HCT116 (cell line): ENCODE measurements around the gene TTC33. TPM values are rescaled to one million over a fixed set of nuclear protein-coding genes. Genes with fewer than 3 reads are reported as not detected.
"Not testable (repeated sequence)": the region's sequence is repeated elsewhere in the genome, so short reads cannot be mapped to it uniquely, and the experiment has no call there.

Source experiments
- ATAC-seq: fragments of 200-7000 bp; cut with Tn5 transposase; 2 replicates; pipeline ENCODE4 v1.9.1; 2020; ENCODE audit warnings: mild to moderate bottlenecking, moderate library complexity
- BruUV-seq: library from RNA; stranded (reverse); fragments of 400-500 nt; replicated peaks from 2 replicates; lab custom pipeline; 2021; lab: Mats Ljungman, UMichigan
- CTCF ChIA-PET: fragments of 300-600 bp; sonication (Branson Sonifier 250); formaldehyde crosslinking; loops from one replicate; lab custom pipeline; 2021; ENCODE audit warnings: antibody characterized with exemption; lab: Charles Lee
- POLR2A ChIA-PET: fragments of 300-600, 350-600 bp; sonication (Branson Sonifier 250); formaldehyde crosslinking; loops from one replicate; lab custom pipeline; 2021; ENCODE audit warnings: antibody characterized with exemption; lab: Charles Lee
- RAD21 ChIA-PET, 2 experiments: fragments of 300-600 bp; sonication (Branson Sonifier 250); formaldehyde crosslinking; loops; one replicate each; lab custom pipeline; 2023; ENCODE audit warnings: low total read pairs in 2 of 2; ENCODE audit not compliant: uncharacterized antibody in 2 of 2, unreplicated experiment in 2 of 2, low non-redundant PET in 1 of 2; lab: Charles Lee
- DNase-seq: peaks from one replicate; pipeline ENCODE4 v3.0.0-alpha.2; 2010; ENCODE audit warnings: low read depth, low spot score
- H2AFZ ChIP-seq: fragments of 200-600 bp; shearing (Covaris generic), sonication (generic); 2 replicates; pipeline ENCODE4 v1.6.1; 2017; ENCODE audit warnings: low read depth, mixed run types, mixed read lengths, antibody characterized with exemption, low read length; ENCODE audit not compliant: poor library complexity, severe bottlenecking
- H3K27ac ChIP-seq: 2 replicates; pipeline ENCODE4 v1.5.1; 2012; ENCODE audit warnings: low read depth, low read length
- H3K27me3 ChIP-seq: fragments of 200-600 bp; sonication (generic); 2 replicates; pipeline ENCODE4 v1.6.1; 2016; ENCODE audit warnings: mixed run types, low read length, mixed read lengths; ENCODE audit not compliant: insufficient read depth
- H3K36me3 ChIP-seq, 2 experiments: fragments of 200-500 bp in 1 of 2; fragments of 200-600 bp in 1 of 2; sonication (Bioruptor generic) in 1 of 2; sonication (generic) in 1 of 2; 2 replicates each; pipeline versions ENCODE4 v1.5.1 to v1.6.1; 2014 to 2016; ENCODE audit warnings: low read length in 2 of 2, inconsistent platforms in 1 of 2, mixed read lengths in 1 of 2, mixed run types in 1 of 2; ENCODE audit not compliant: insufficient read depth in 2 of 2, control insufficient read depth in 1 of 2
- H3K4me1 ChIP-seq, 2 experiments: fragments of 200-600 bp in 1 of 2; sonication (generic) in 1 of 2; 2 replicates each; pipeline versions ENCODE4 v1.5.1 to v1.6.1; 2012 to 2017; ENCODE audit warnings: low read length in 2 of 2, inconsistent platforms in 1 of 2, mild to moderate bottlenecking in 1 of 2, mixed read lengths in 1 of 2, mixed run types in 1 of 2, moderate library complexity in 1 of 2; ENCODE audit not compliant: insufficient read depth in 2 of 2, control insufficient read depth in 1 of 2
- H3K4me2 ChIP-seq: fragments of 200-600 bp; sonication (generic); 2 replicates; pipeline ENCODE4 v1.6.1; 2017; ENCODE audit warnings: mixed run types, low read length, mixed read lengths
- H3K4me3 ChIP-seq, 2 experiments: fragments of 200-600 bp in 1 of 2; sonication (generic) in 1 of 2; replicated peaks in 1 of 2; 2 replicates each; pipeline ENCODE4 v1.5.1; 2011 to 2016; ENCODE audit warnings: low read length in 2 of 2, control low read depth in 1 of 2, low read depth in 1 of 2, mild to moderate bottlenecking in 1 of 2, mixed read lengths in 1 of 2, mixed run types in 1 of 2
- H3K79me2 ChIP-seq: fragments of 200-600 bp; sonication (generic); 2 replicates; pipeline ENCODE4 v1.6.1; 2017; ENCODE audit warnings: mild to moderate bottlenecking, mixed run types, low read length, moderate library complexity, mixed read lengths; ENCODE audit not compliant: insufficient read depth
- H3K9ac ChIP-seq: fragments of 200-600 bp; sonication (generic); 2 replicates; pipeline ENCODE4 v1.6.1; 2016; ENCODE audit warnings: low read length, mixed read lengths
- H3K9me2 ChIP-seq: fragments of 200-600 bp; sonication (generic), shearing (Covaris generic); 2 replicates; pipeline ENCODE4 v1.6.1; 2017; ENCODE audit warnings: mixed run types, mild to moderate bottlenecking, moderate library complexity; ENCODE audit not compliant: insufficient read depth
- H3K9me3 ChIP-seq, 2 experiments: fragments of 200-500 bp in 1 of 2; fragments of 200-600 bp in 1 of 2; sonication (Bioruptor generic) in 1 of 2; sonication (generic) in 1 of 2; 2 replicates each; pipeline ENCODE4 v1.6.1; 2014 to 2017; ENCODE audit warnings: low read length in 2 of 2, mixed read lengths in 2 of 2, inconsistent platforms in 1 of 2, low read depth in 1 of 2, mild to moderate bottlenecking in 1 of 2, mixed run types in 1 of 2, moderate library complexity in 1 of 2; ENCODE audit not compliant: control insufficient read depth in 1 of 2, insufficient read depth in 1 of 2
- H4K20me1 ChIP-seq: fragments of 200-600 bp; sonication (generic), shearing (Covaris generic); 2 replicates; pipeline ENCODE4 v1.6.1; 2017; ENCODE audit warnings: mixed run types, mild to moderate bottlenecking, moderate library complexity; ENCODE audit not compliant: insufficient read depth
- POLR2A ChIP-seq: IDR thresholded peaks from 2 replicates; pipeline ENCODE4 v1.7.0; 2011; ENCODE audit warnings: borderline replicate concordance; ENCODE audit not compliant: insufficient read depth, insufficient read length; ENCODE audit errors: extremely low read depth
- RAD21 ChIP-seq: IDR thresholded peaks from 2 replicates; pipeline ENCODE4 v1.6.1; 2012; ENCODE audit warnings: low read depth, mild to moderate bottlenecking
- intact Hi-C: fragments of 100-400 bp; cut with micrococcal nuclease; formaldehyde crosslinking; loops from 2 replicates; pipeline ENCODE4 v1.10.0; 2022
- total RNA-seq: library from RNA; stranded (reverse); gene quantifications from one replicate; pipeline ENCODE4 v1.2.1, GENCODE V29; 2021; ENCODE audit not compliant: unreplicated experiment

Gene TTC33
- total RNA-seq, 1 experiment from 2014 or later: 14.5 TPM

DNA sequence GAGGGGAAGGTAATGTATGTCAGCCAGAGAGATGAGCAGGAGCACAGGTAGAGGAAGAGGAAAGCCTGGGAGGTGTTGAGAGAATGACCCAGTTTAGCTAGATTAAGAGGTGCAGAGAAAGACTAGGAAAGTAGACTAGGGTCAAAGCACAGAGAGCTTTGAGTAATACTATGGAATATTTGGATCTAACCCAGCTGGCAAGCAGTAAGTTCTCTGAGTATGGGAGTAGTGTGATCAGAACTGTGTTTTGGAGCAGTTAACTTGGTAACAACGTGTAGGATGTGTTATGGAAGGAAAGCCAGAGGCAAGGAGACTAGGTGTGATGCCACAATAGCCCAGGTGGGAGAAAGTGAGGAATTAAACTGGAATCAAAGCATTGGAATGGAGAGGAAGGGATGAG, 160.9 kb downstream of the TTC33 start:
- intact Hi-C loops: no loop called here
- CTCF ChIA-PET: no interaction called here

DNA sequence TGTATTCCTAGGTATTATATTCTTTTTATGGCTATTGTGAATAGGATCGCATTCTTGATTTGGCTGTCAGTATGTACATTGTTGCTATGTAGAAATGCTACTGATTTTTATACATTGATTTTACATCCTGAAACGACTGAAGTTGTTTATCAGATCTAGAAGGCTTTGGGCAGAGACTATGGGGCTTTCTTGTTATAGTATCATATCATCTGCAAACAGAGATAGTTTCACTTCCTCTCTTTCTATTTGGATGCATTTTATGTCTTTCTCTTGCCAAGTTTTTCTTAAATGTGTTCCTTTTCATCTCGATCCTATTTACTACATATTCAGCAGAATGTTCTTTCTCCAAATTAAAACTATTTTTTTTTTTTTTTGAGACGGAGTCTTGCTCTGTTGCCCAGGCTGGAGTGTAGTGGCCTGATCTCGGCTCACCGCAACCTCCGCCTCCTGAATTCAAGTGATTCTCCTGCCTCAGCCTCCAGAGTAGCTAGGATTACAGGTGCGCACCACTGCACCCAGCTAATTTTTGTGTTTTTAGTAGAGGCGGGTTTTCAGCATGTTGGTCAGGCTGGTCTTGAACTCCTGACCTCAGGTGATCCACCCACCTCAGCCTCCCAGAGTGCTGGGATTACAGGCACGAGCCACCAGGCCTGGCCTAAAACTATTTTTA, 163.9 kb downstream of the TTC33 start:
- H3K9me3 ChIP-seq, H3K9ac ChIP-seq, H3K4me2 ChIP-seq, H3K27ac ChIP-seq, POLR2A ChIA-PET, BruUV-seq, H3K27me3 ChIP-seq, H3K4me1 ChIP-seq, RAD21 ChIA-PET, intact Hi-C loops, H3K36me3 ChIP-seq, ATAC-seq, H3K79me2 ChIP-seq, H2AFZ ChIP-seq, DNase-seq, H4K20me1 ChIP-seq, CTCF ChIA-PET, H3K4me3 ChIP-seq, H3K9me2 ChIP-seq: not testable (repeated sequence)

More for the DNA sequence above, 160.9 kb downstream of the TTC33 start:
- BruUV-seq: no TSS peak
- Histone ChIP-seq H3K9me3 (no peaks in the 10 kb centered on the region), H3K4me3 (no peak overlapping the region), H3K79me2 (no peaks in the 10 kb centered on the region), H3K36me3 (no peaks in the 10 kb centered on the region), H3K9me2 (no peaks in the 10 kb centered on the region), H3K27me3 (no peaks in the 10 kb centered on the region), H3K27ac (no peak overlapping the region), H4K20me1 (no peaks in the 10 kb centered on the region), H2AFZ (no peak overlapping the region), H3K4me2 (no peak overlapping the region), H3K4me1 (no peaks in the 10 kb centered on the region), H3K9ac (no peak overlapping the region)
- no peak for TF ChIP-seq RAD21
- POLR2A ChIA-PET: no interaction called here
- no peak for DNase-seq
- ATAC-seq: no peak
- RAD21 ChIA-PET: no interaction called here

DNA sequence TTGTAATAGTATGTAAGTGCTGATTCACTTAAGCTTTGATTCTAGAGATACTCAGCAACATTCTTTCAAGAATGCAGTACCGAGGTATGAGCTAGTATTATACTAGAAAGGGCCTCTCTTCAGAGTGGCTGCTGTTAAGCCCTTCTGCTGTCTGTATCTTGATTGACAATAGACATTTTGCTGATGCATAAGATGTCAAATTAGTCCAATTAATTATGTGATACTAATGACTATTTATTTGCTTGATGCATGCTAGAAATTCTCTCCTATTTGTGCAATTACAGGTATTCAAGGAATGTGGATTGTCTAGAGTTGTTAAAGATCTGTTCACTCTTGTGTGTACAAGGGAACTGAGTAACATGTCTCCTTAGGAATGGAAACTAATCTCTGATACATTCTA, 168.4 kb downstream of the TTC33 start:
- no peak for ATAC-seq
- Histone ChIP-seq H3K4me2 (no peak overlapping the region), H3K9ac (no peak overlapping the region), H3K4me1 (no peaks in the 10 kb centered on the region), H3K27me3 (no peaks in the 10 kb centered on the region), H3K9me3 (no peaks in the 10 kb centered on the region), H2AFZ (no peak overlapping the region), H3K4me3 (no peak overlapping the region), H3K79me2 (no peaks in the 10 kb centered on the region), H3K27ac (no peak overlapping the region), H3K9me2 (no peaks in the 10 kb centered on the region), H3K36me3 (no peaks in the 10 kb centered on the region), H4K20me1 (no peaks in the 10 kb centered on the region)
- ChIA-PET CTCF (no interaction called here), POLR2A (no interaction called here), RAD21 (no interaction called here)
- BruUV-seq: no TSS peak
- intact Hi-C loops: no loop called here
- DNase-seq: no peak
- no peak for TF ChIP-seq POLR2A
